Panc1 (cell line): ENCODE measurements around the gene STK39. TPM values are rescaled to one million over a fixed set of nuclear protein-coding genes. Genes with fewer than 3 reads are reported as not detected.

Experiments used
- ATAC-seq: fragments of 200-7000 bp; cut with Tn5 transposase; 2 replicates; pipeline ENCODE4 v1.9.1; 2020; ENCODE audit warnings: mild to moderate bottlenecking, moderate library complexity
- BruUV-seq: library from RNA; stranded (reverse); fragments of 400-500 nt; replicated peaks from 2 replicates; lab custom pipeline; 2021; lab: Mats Ljungman, UMichigan
- CTCF ChIA-PET: fragments of 300-600 bp; sonication (Branson Sonifier 250); formaldehyde crosslinking; loops from one replicate; lab custom pipeline; 2022; ENCODE audit warnings: antibody characterized with exemption; lab: Charles Lee
- POLR2A ChIA-PET: fragments of 300-600 bp; sonication (Branson Sonifier 250); formaldehyde crosslinking; loops from one replicate; lab custom pipeline; 2022; ENCODE audit warnings: antibody characterized with exemption; lab: Charles Lee
- DNase-seq: peaks from one replicate; pipeline ENCODE4 v3.0.0-alpha.2; 2010; ENCODE audit warnings: low read depth, low spot score
- H3K27ac ChIP-seq: 2 replicates; pipeline ENCODE4 v1.5.1; 2011; ENCODE audit warnings: mild to moderate bottlenecking, low read length, inconsistent platforms
- H3K27me3 ChIP-seq: fragments of 200-500 bp; sonication (Bioruptor generic); 2 replicates; pipeline ENCODE4 v1.6.0; 2014; ENCODE audit warnings: low read length, inconsistent platforms; ENCODE audit not compliant: control insufficient read depth, insufficient read depth
- H3K36me3 ChIP-seq: fragments of 200-500 bp; sonication (Bioruptor generic); 2 replicates; pipeline ENCODE4 v1.5.1; 2014; ENCODE audit warnings: inconsistent platforms, mild to moderate bottlenecking, low read length, moderate library complexity; ENCODE audit not compliant: control insufficient read depth, insufficient read depth
- H3K4me1 ChIP-seq: 2 replicates; pipeline ENCODE4 v1.5.1; 2011; ENCODE audit warnings: inconsistent platforms, mild to moderate bottlenecking, low read length, moderate library complexity; ENCODE audit not compliant: control insufficient read depth, insufficient read depth
- H3K4me3 ChIP-seq, 2 experiments: 2 replicates each; pipeline ENCODE4 v1.5.1; 2011 to 2012; ENCODE audit warnings: low read depth in 2 of 2, low read length in 2 of 2, mild to moderate bottlenecking in 2 of 2, inconsistent platforms in 1 of 2, moderate library complexity in 1 of 2
- H3K9me3 ChIP-seq: fragments of 200-500 bp; sonication (Bioruptor generic); 2 replicates; pipeline ENCODE4 v1.5.1; 2014; ENCODE audit warnings: low read depth, mild to moderate bottlenecking, inconsistent platforms, low read length, moderate library complexity; ENCODE audit not compliant: control insufficient read depth, insufficient read depth
- CTCF ChIP-seq: fragments of 450-650 bp; IDR thresholded peaks from 2 replicates; pipeline ENCODE4 v1.5.1; 2017; ENCODE audit warnings: mild to moderate bottlenecking
- POLR2AphosphoS5 ChIP-seq: IDR thresholded peaks from 2 replicates; pipeline ENCODE4 v1.6.1; 2012; ENCODE audit warnings: mild to moderate bottlenecking, low read depth, low read length, moderate library complexity
- REST ChIP-seq, 2 experiments: IDR thresholded peaks; 2 replicates each; pipeline ENCODE4 v1.6.1; 2011 to 2012; ENCODE audit warnings: low read depth in 2 of 2, control low read depth in 1 of 2, low read length in 1 of 2, mild to moderate bottlenecking in 1 of 2, moderate library complexity in 1 of 2; ENCODE audit not compliant: insufficient read depth in 1 of 2
- SIN3A ChIP-seq: IDR thresholded peaks from 2 replicates; pipeline ENCODE4 v1.6.1; 2012; ENCODE audit warnings: low read depth, mild to moderate bottlenecking, low read length, moderate library complexity, borderline replicate concordance; ENCODE audit not compliant: insufficient read depth
- TCF7L2 ChIP-seq: IDR thresholded peaks from 2 replicates; pipeline ENCODE4 v1.6.1; 2011; ENCODE audit warnings: mild to moderate bottlenecking, low read depth, low read length, inconsistent platforms
- in situ Hi-C: cut with HindIII; loops from 2 replicates; pipeline ENCODE4 v1.10.0; 2016; ENCODE audit warnings: low sequenced_read_pairs, low pct_unique_long_range_greater_than_20kb
- intact Hi-C: fragments of 100-400 bp; cut with micrococcal nuclease; formaldehyde crosslinking; loops from one replicate; pipeline ENCODE4 v1.10.0; 2022; ENCODE audit not compliant: unreplicated experiment
- total RNA-seq: library from RNA; stranded (reverse); gene quantifications from one replicate; pipeline ENCODE4 v1.2.1, GENCODE V29; 2021; ENCODE audit not compliant: unreplicated experiment

STK39 gene
- total RNA-seq, 1 experiment from 2014 or later: 14.0 TPM

GRCh38 chr2:168243061-168243460 is 4.3 kb downstream of the STK39 start:
- POLR2A ChIA-PET: no interaction called here
- no peak overlapping the region for H3K27ac ChIP-seq

GRCh38 chr2:168241746-168242145 is 5.6 kb downstream of the STK39 start:
- no peak overlapping the region for H3K4me3 ChIP-seq
- no peaks in the 10 kb centered on the region for H3K27me3 ChIP-seq
- intact Hi-C loops: no loop called here
- no peaks in the 10 kb centered on the region for H3K36me3 ChIP-seq
- CTCF ChIA-PET: no interaction called here
- no peak overlapping the region for H3K27ac ChIP-seq
- DNase-seq (no peak), ATAC-seq (no peak)
- H3K9me3 ChIP-seq: no peaks in the 10 kb centered on the region
- peaks cover 18% of the 10 kb centered on the region for H3K4me1 ChIP-seq
- no TSS peak for BruUV-seq
- TF ChIP-seq CTCF (no peak), SIN3A (no peak)
- POLR2A ChIA-PET: no interaction called here
- in situ Hi-C loops: no loop called here

More at GRCh38 chr2:168243061-168243460, 4.3 kb downstream of the STK39 start:
- Histone ChIP-seq H3K4me1 (peaks cover 18% of the 10 kb centered on the region), H3K36me3 (peaks cover 2% of the 10 kb centered on the region; the same call in 1 of the 2 replicates), H3K9me3 (no peaks in the 10 kb centered on the region), H3K27me3 (no peaks in the 10 kb centered on the region), H3K4me3 (no peak overlapping the region)
- TF ChIP-seq CTCF (no peak), POLR2AphosphoS5 (no peak), SIN3A (no peak), REST (IDR thresholded peaks at IDR 0.05; ENCODE audit: insufficient read depth in 1 of 2, low read depth in 2 of 2, low read length in 1 of 2) (no peak), TCF7L2 (no peak)
- intact Hi-C loops: no loop called here
- no TSS peak for BruUV-seq
- no peak for DNase-seq
- ATAC-seq: no peak
- in situ Hi-C loops: no loop called here
- CTCF ChIA-PET: no interaction called here
